Peyer's patch (tissue), 4 donors: ENCODE measurements around the gene TMEM132E. TPM values are rescaled to one million over a fixed set of nuclear protein-coding genes. Genes with fewer than 3 reads are reported as not detected.

Experiments used
- DNase-seq, 3 donors: peaks; one replicate each; pipeline ENCODE4 v3.0.0-alpha.2; 2017 to 2019
- H3K27ac ChIP-seq, 4 donors: fragments of 200-600 bp; sonication (generic); one replicate each; pipeline ENCODE4 v1.5.1; 2016 to 2019
- H3K27me3 ChIP-seq, 2 donors: fragments of 200-600 bp; sonication (generic); one replicate each; pipeline ENCODE4 v1.5.1; 2019
- H3K36me3 ChIP-seq, 3 donors: fragments of 200-600 bp; sonication (generic); one replicate each; pipeline ENCODE4 v1.5.1; 2016 to 2019
- H3K4me1 ChIP-seq, 4 donors: fragments of 200-600 bp; sonication (generic); one replicate each; pipeline ENCODE4 v1.5.1; 2016 to 2019
- H3K4me3 ChIP-seq, 4 donors: fragments of 200-600 bp; sonication (generic); 1 replicate in 3 of 4; 2 replicates in 1 of 4; pipeline ENCODE4 v1.5.1; 2016 to 2019; ENCODE audit warnings: mild to moderate bottlenecking in 1 of 4
- H3K9me3 ChIP-seq, 4 donors: fragments of 200-600 bp; sonication (generic); one replicate each; pipeline ENCODE4 v1.5.1; 2016 to 2019; ENCODE audit warnings: mild to moderate bottlenecking in 1 of 4
- CTCF ChIP-seq, 6 experiments: fragments of 450-650 bp in 4 of 6; fragments of 200-600 bp in 2 of 6; sonication (generic) in 1 of 6; IDR thresholded peaks; one replicate each; pipeline ENCODE4 v1.5.1; 2017 to 2019; ENCODE audit warnings: antibody characterized with exemption in 6 of 6, mild to moderate bottlenecking in 3 of 6, moderate library complexity in 1 of 6
- POLR2A ChIP-seq, 2 donors: fragments of 450-650 bp; IDR thresholded peaks; one replicate each; pipeline ENCODE4 v1.5.1; 2017; ENCODE audit warnings: antibody characterized with exemption in 2 of 2, mild to moderate bottlenecking in 2 of 2, moderate library complexity in 2 of 2
- total RNA-seq, 4 donors: library from RNA; depleted of rRNA; stranded (reverse); fragments of >200 nt; gene quantifications; one replicate each; pipeline ENCODE4 v1.1.0, GENCODE V29; 2016

TMEM132E gene
- total RNA-seq, 4 donors from 2014 or later = 0.13 to 1.7 TPM; not detected in 2

DNA sequence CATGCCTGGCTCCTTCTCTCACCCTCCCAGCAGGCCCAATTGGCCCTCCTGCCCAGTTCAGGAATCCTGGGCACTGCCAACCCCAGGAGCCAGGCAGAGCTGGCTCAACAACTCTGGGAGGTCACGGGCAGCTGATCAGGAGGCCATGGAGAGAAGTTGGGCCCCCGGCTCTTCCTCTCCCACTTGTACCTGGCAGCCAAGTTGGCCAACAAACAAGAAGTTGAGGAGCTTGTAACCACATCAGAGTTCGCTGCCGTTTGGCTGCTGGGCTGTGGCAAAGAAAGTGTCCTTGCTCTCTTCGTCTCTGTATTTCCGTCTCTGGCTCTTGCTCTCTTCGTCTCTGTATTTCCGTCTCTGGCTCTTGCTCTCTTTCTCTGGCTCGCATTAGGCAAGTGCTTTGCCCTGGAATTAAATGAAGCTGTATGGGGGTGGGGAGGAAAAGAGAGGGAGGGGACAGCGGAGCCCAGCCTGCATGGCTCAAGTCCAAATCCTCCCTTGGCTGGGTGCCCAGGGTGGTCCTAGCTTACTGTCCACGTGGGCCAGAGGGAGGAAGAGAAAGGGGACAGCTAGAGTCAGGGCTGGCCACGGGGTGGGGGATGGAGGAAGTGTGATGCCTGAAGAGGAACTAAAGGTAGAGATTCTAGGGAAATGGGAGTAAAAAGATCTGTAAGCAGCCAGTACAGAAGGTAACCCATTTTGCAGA lies 7.8 kb upstream of the TMEM132E start:
- Histone ChIP-seq H3K36me3 (no peaks in the 10 kb centered on the region), H3K27me3 (no peaks in the 10 kb centered on the region), H3K9me3 (no peaks in the 10 kb centered on the region), H3K4me1 (no peaks in the 10 kb centered on the region), H3K4me3 (no peak overlapping the region), H3K27ac (no peak overlapping the region)
- TF ChIP-seq CTCF (IDR thresholded peaks at IDR 0.05) (no peak), POLR2A (IDR thresholded peaks at IDR 0.05) (no peak)
- peak in 1 of 3 donors; percentile 43 for DNase-seq

- Histone ChIP-seq H3K27ac (no peak overlapping the region), H3K9me3 (no peaks in the 10 kb centered on the region), H3K36me3 (no peaks in the 10 kb centered on the region), H3K27me3 (no peaks in the 10 kb centered on the region), H3K4me3 (no peak overlapping the region), H3K4me1 (no peaks in the 10 kb centered on the region)
- peak in 1 of 3 donors; percentile 9 for DNase-seq
- TF ChIP-seq CTCF (IDR thresholded peaks at IDR 0.05) = no peak
- TF ChIP-seq POLR2A (IDR thresholded peaks at IDR 0.05) = no peak
These were observed 6.9 kb upstream of the TMEM132E start for GRCh38 chr17:34572483-34572882.

- H3K27ac ChIP-seq = no peak overlapping the region
- H3K27me3 ChIP-seq = peaks cover 0 to 7% of the 10 kb centered on the region in 2 donors
- no peaks in the 10 kb centered on the region for H3K36me3 ChIP-seq
- TF ChIP-seq CTCF (IDR thresholded peaks at IDR 0.05) (no peak), POLR2A (IDR thresholded peaks at IDR 0.05) (no peak)
- H3K9me3 ChIP-seq = no peaks in the 10 kb centered on the region
- DNase-seq = no peak
- H3K4me1 ChIP-seq = peaks cover 0 to 11% (median 8%) of the 10 kb centered on the region in 4 donors
- H3K4me3 ChIP-seq = no peak overlapping the region
These were observed 4.2 kb upstream of the TMEM132E start for GRCh38 chr17:34575182-34575581.

- Histone ChIP-seq H3K4me1 (peaks cover 0 to 28% (median 15%) of the 10 kb centered on the region in 4 donors), H3K4me3 (no peak overlapping the region), H3K9me3 (peaks cover 0 to 6% (median 0%) of the 10 kb centered on the region in 4 donors), H3K36me3 (no peaks in the 10 kb centered on the region), H3K27me3 (peaks cover 0 to 27% of the 10 kb centered on the region in 2 donors), H3K27ac (no peak overlapping the region)
- TF ChIP-seq POLR2A (IDR thresholded peaks at IDR 0.05) (no peak), CTCF (IDR thresholded peaks at IDR 0.05) (no peak)
- peak in 1 of 3 donors; percentile 16 for DNase-seq
These were observed 1.4 kb upstream of the TMEM132E start for GRCh38 chr17:34578016-34578415.

DNA sequence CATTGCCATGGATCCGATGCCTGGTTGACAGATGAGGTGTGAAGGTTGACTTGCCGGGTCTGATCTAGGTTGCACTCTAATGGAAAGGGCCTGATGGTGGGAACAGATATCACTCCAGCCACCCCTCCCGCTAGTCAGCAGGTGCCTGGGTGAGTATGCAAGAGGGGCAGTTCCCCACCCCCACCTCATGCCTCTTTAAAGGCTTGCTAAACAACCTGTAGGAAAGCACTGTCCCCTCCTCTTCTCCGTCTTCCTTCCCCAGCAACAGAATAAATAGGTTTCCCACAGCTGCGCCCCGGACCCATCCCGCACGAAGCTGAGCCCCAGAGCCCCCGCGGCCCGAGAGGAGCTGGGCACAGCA lies 746 bp upstream of the TMEM132E start:
- no peak overlapping the region for H3K27ac ChIP-seq
- peaks cover 0 to 6% (median 0%) of the 10 kb centered on the region in 4 donors for H3K9me3 ChIP-seq
- H3K4me3 ChIP-seq = peak overlapping the region in 3 of 4 donors; percentile 41 to 54 (median 45)
- H3K36me3 ChIP-seq = no peaks in the 10 kb centered on the region
- H3K27me3 ChIP-seq = peaks cover 0 to 27% of the 10 kb centered on the region in 2 donors
- DNase-seq = peak in 1 of 3 donors; percentile 3
- H3K4me1 ChIP-seq = peaks cover 0 to 28% (median 15%) of the 10 kb centered on the region in 4 donors
- TF ChIP-seq POLR2A (IDR thresholded peaks at IDR 0.05) (no peak), CTCF (IDR thresholded peaks at IDR 0.05) (no peak)
